Cardiac fibroblast (primary cell): ENCODE results near the gene NFKBIA.

Experiments used
- DNase-seq, 2 donors: peaks; one replicate each; pipeline versions ENCODE4 v3.0.0 to v3.0.0-alpha.2; 2010; ENCODE audit warnings: low read depth in 2 of 2
- H3K4me3 ChIP-seq, 2 donors: replicated peaks in 1 of 2; 1 replicate in 1 of 2; 2 replicates in 1 of 2; pipeline ENCODE4 v1.5.1; 2011; ENCODE audit warnings: low read depth in 2 of 2, low read length in 2 of 2, mild to moderate bottlenecking in 2 of 2, moderate library complexity in 1 of 2
- TF ChIP-seq, protein P1 (sequence below): IDR thresholded peaks from one replicate; pipeline ENCODE4 v1.5.1; 2011; ENCODE audit warnings: low read depth, mild to moderate bottlenecking, low read length, inconsistent platforms

NFKBIA gene

DNA sequence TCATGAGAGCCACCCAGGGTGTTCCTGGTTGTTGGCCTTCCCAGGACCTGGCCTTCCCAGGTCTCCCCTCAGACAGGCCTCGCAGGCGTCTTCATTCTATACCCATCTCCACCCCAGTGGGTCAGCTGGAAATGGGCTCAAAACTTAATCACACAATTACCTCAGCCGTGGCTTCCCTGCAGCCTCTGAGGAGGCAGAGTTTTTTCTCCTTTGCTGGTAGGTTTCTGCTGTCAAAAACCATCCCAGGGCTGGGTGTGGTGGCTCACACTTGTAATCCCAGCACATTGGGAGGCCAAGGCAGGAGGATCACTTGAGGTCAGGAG, 13.2 kb downstream of the NFKBIA start:
- no peak overlapping the region for H3K4me3 ChIP-seq
- TF ChIP-seq, protein P1, sequence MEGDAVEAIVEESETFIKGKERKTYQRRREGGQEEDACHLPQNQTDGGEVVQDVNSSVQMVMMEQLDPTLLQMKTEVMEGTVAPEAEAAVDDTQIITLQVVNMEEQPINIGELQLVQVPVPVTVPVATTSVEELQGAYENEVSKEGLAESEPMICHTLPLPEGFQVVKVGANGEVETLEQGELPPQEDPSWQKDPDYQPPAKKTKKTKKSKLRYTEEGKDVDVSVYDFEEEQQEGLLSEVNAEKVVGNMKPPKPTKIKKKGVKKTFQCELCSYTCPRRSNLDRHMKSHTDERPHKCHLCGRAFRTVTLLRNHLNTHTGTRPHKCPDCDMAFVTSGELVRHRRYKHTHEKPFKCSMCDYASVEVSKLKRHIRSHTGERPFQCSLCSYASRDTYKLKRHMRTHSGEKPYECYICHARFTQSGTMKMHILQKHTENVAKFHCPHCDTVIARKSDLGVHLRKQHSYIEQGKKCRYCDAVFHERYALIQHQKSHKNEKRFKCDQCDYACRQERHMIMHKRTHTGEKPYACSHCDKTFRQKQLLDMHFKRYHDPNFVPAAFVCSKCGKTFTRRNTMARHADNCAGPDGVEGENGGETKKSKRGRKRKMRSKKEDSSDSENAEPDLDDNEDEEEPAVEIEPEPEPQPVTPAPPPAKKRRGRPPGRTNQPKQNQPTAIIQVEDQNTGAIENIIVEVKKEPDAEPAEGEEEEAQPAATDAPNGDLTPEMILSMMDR = no peak
- DNase-seq = no peak

DNA sequence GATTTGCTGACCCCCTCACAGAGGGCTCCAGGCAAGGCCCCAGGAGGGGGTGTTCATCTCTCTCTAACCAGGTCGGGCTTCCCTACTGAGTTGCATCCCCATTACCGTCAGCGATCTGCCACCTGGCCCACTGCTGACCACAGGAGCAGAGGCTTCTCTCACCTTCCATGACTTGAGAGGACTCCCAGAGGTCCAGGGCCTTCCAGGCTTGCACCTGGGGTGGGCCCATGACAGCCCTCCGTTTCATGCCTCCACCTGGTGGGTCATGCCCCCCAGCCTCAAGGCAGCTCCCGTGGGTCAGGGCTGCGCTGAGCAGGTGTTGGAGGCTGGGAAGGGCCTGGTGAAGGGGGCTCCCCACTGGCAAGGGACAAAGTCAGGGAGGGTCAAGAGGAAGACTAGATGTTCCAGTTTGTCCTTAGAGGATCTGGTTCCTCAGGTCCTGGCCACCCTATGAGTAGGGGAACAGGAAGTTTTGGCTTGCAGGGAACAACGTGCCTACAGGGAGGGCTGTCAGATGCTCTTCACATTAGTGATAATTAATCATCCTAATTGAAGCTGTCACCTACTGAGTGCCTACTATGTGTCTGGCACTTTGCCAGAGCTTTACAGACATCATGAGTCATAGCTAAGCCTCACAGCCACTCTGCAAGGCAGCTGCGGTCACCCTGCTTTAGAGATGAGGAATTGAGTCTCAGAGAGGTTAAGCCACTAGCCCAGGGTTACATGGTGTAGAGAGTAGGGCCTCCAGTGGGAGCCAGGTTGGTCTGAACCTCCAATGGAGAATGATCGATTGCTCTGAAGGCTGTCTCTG, 13.8 kb downstream of the NFKBIA start:
- TF ChIP-seq, protein P1 = no peak
- no peak overlapping the region for H3K4me3 ChIP-seq
- DNase-seq = peak in 1 of 2 donors; percentile 52

DNA sequence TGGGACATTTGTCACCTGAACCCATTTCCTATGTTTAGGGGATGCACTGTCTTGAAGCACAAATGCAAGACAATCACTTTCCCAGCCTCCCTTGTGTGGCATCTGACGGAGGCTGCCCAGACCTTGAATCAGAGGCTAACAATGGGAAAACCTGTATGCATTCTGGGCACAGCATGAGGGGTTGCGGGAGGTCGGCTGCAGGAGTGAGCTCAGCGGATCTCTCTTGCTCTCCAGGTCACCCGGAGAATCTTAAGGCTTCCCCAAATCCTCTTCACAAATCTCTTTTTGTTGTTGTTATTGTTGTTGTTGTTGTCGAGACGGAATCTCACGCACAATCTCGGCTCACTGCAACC, 15.3 kb downstream of the NFKBIA start:
- TF ChIP-seq, protein P1 = no peak
- no peak for DNase-seq
- H3K4me3 ChIP-seq = no peak overlapping the region

DNA sequence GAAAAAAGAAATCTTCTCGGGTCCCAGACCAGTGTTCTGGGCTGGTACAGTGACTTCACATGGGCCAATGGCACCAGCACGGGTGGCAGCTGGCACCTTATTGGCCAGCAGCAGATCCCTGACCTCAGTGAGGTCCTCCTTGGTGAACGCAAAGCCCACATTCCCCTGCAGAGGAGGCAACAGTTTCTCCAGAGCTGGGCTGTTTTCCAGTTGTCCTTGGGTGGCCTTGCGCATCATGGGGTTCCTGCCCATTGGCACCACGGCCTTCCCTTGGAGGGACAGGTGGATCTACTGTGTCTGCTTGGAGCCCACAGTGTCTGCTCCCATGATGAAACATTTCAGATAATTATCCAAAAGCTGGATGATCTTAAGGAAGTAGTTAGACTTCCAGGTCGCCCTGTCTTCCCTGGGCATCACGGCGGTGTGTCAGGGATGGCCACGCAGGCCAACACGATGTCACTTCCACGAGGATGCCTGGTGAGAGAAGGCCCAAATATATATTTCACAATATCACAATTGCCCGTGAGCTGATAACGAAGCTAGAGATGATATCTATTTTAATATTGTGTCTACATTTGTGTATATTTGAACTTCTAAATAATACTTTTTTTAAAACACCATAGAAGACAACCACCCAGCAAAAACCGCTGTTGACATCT, 15.8 kb downstream of the NFKBIA start:
- DNase-seq = no peak
- TF ChIP-seq, protein P1 = no peak
- no peak overlapping the region for H3K4me3 ChIP-seq

DNA sequence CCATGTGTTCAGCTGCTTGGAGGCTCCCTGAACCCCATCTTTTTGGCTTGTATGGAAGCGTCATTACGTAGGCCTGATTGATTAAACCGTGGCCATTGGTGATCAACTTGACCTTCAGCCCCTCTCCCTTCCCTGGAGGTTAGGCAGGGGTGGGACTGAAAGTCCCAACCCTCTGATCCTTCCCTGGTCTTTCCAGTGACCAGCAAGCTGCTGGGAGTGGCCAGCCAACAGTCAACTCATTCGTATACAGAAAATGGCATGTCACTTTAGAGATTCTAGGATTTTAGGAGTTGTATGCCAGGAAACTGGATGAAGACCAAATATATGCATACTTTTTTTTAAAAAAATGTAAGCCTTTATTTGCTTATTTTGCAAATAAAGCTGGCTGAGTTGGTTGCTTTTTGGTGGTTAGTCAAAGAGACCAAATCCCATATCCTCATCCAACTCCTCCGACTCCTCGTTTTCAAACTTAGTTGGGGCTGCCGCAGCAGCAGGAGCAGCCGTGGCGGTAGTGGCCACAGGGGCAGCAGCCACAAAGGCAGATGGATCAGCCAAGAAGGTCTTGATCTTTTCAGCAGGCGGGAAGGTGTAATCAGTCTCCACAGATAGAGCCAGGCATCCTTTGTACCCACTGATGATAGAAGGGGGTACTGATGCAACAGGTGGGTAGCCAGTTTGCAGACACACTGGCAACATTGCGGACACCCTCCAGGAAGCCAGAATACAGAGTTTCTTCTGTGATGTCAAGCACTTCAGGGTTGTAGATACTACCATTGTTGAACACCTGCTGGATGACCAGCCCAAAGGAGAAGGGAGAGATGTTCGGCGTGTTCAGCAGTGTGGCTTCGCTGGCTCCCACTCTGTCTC, 16.6 kb downstream of the NFKBIA start:
- H3K4me3 ChIP-seq = no peak overlapping the region
- DNase-seq = no peak
- TF ChIP-seq, protein P1 = no peak

DNA sequence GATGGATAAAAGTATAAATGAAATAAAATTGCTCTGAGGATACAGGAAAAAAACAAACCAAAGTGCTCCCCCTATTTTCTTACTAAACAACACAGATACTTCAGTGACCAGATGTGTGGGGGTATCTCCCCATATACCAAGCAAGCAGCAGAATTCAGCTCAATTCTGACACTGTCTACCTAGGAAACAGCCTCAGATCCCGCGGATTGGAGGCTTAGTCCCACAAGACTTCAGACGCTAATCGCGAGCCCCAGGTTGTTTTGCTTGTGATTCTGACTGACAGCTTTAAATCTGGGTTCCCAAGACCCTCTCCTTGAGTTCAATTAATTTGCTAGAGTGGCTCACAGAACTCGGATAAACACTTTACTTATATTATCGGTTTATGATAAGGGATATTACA, 17.3 kb downstream of the NFKBIA start:
- no peak overlapping the region for H3K4me3 ChIP-seq
- DNase-seq = no peak
- TF ChIP-seq, protein P1 = no peak
